H1 (cell line): ENCODE data around the gene NABP2. TPM values are rescaled to one million over a fixed set of nuclear protein-coding genes. Genes with fewer than 3 reads are reported as not detected.

ENCODE experiments used
- CTCF ChIP-seq, 3 experiments: IDR thresholded peaks; 1 replicate in 2 of 3; 2 replicates in 1 of 3; pipeline versions ENCODE4 v1.5.1 to v1.6.1; 2011; ENCODE audit warnings: low read length in 3 of 3, mild to moderate bottlenecking in 3 of 3, inconsistent platforms in 2 of 3, low read depth in 1 of 3, moderate library complexity in 1 of 3; ENCODE audit not compliant: insufficient read depth in 1 of 3; ENCODE audit errors: control extremely low read depth in 1 of 3
- HDAC6 ChIP-seq: IDR thresholded peaks from one replicate; pipeline ENCODE4 v1.7.1; 2012; ENCODE audit warnings: low read depth, mild to moderate bottlenecking, inconsistent platforms, low read length, moderate library complexity
- JUND ChIP-seq: IDR thresholded peaks from 2 replicates; pipeline ENCODE4 v1.6.1; 2011; ENCODE audit warnings: mild to moderate bottlenecking, improper control_type of control experiment, low read length
- KDM4A ChIP-seq: IDR thresholded peaks from one replicate; pipeline ENCODE4 v1.7.1; 2012; ENCODE audit warnings: low read depth, mild to moderate bottlenecking, moderate library complexity, low read length, inconsistent platforms; ENCODE audit not compliant: severe bottlenecking
- MAFK ChIP-seq: IDR thresholded peaks from 2 replicates; pipeline ENCODE4 v1.6.1; 2012; ENCODE audit warnings: low read depth, mild to moderate bottlenecking, improper control_type of control experiment, low read length
- NRF1 ChIP-seq: IDR thresholded peaks from 2 replicates; pipeline ENCODE4 v1.6.1; 2011; ENCODE audit warnings: mild to moderate bottlenecking, low read depth, low read length, improper control_type of control experiment
- PHF8 ChIP-seq: fragments of 200-600 bp; sonication (generic); conservative IDR thresholded peaks from 2 replicates; pipeline ENCODE4 v1.7.1; 2012; ENCODE audit warnings: low read depth, mild to moderate bottlenecking, inconsistent platforms, low read length, moderate library complexity
- POLR2A ChIP-seq, 2 experiments: IDR thresholded peaks; 1 replicate in 1 of 2; 2 replicates in 1 of 2; pipeline ENCODE4 v1.6.1; 2011; ENCODE audit warnings: low read depth in 2 of 2, low read length in 2 of 2, mild to moderate bottlenecking in 2 of 2; ENCODE audit errors: control extremely low read depth in 1 of 2
- RBBP5 ChIP-seq: IDR thresholded peaks from 2 replicates; pipeline ENCODE4 v1.7.1; 2012; ENCODE audit warnings: low read depth, mild to moderate bottlenecking, inconsistent platforms, low read length, moderate library complexity, borderline replicate concordance
- RFX5 ChIP-seq: IDR thresholded peaks from 2 replicates; pipeline ENCODE4 v1.6.1; 2011; ENCODE audit warnings: low read depth, low read length, improper control_type of control experiment, borderline replicate concordance
- SP1 ChIP-seq: IDR thresholded peaks from 2 replicates; pipeline ENCODE4 v1.6.1; 2011; ENCODE audit warnings: low read depth, low read length
- TAF1 ChIP-seq: IDR thresholded peaks from 2 replicates; pipeline ENCODE4 v1.6.1; 2011; ENCODE audit warnings: mild to moderate bottlenecking, low read depth, low read length
- polyA plus RNA-seq, 7 experiments: library from polyadenylated mRNA; depleted of rRNA in 3 of 7; stranded (reverse) in 5 of 7; unstranded in 2 of 7; fragments of >200 nt in 5 of 7; fragments of 200-250 nt in 2 of 7; gene quantifications; 1 replicate in 5 of 7; 2 replicates in 1 of 7; 4 replicates in 1 of 7; pipeline versions ENCODE4 v1.2.1 to v1.2.3, GENCODE V29; 2011 to 2013; ENCODE audit warnings: missing spikeins in 2 of 7, mixed read lengths in 2 of 7
- total RNA-seq: library from RNA; stranded (reverse); fragmentation: NEBNext Ultra II Directional; extraction: Animal tissue kit (Norgen Biotek cat#: 25700); gene quantifications from 2 replicates; pipeline ENCODE4 v1.2.1, GENCODE V29; 2021

NABP2 gene
- total and polyA plus RNA-seq, 2 of the 8 experiments (the other 6 are each of a cell fraction or from before 2014, with no cell fraction given) = 58.1 to 67.5 TPM

- TF ChIP-seq CTCF (IDR thresholded peaks at IDR 0.05; ENCODE audit: control extremely low read depth in 1 of 3, insufficient read depth in 1 of 3, low read depth in 1 of 3, low read length in 3 of 3) = peak; percentile 70 to 79 (median 78)
- TF ChIP-seq POLR2A (IDR thresholded peaks at IDR 0.05; ENCODE audit: control extremely low read depth in 1 of 2, low read depth in 2 of 2, low read length in 2 of 2) = no peak
- no peak for TF ChIP-seq HDAC6
- no peak for TF ChIP-seq RFX5
- TF ChIP-seq SP1 = peak; percentile 86
- no peak for TF ChIP-seq MAFK
- no peak; the same call in 1 of the 2 replicates for TF ChIP-seq RBBP5
- TF ChIP-seq NRF1 = no peak
- TF ChIP-seq JUND = peak; percentile 52; the same call in 1 of the 2 replicates
- TF ChIP-seq KDM4A = peak; percentile 51
- peak; percentile 44; the same call in 1 of the 2 replicates for TF ChIP-seq TAF1
- TF ChIP-seq PHF8 = peak; percentile 54; the same call in 1 of the 2 replicates
Measured at GRCh38 chr12:56224102-56224701, at the start of gene NABP2 (continued).
